GM19023 (cell line): ENCODE results near the gene PALLD.

ENCODE experiments used
- ATAC-seq: cut with Tn5 transposase; IDR thresholded peaks from one replicate; pipeline ENCODE4 v1.9.1; 2021; ENCODE audit warnings: mild to moderate bottlenecking, moderate library complexity; ENCODE audit not compliant: unreplicated experiment

PALLD gene

GRCh38 chr4:168880811-168881595 lies 384.2 kb downstream of the PALLD start:
- ATAC-seq = peak; percentile 66

GRCh38 chr4:168881781-168882420 lies 385.0 kb downstream of the PALLD start:
- peak; percentile 3 for ATAC-seq

- no peak for ATAC-seq
These were observed 385.9 kb downstream of the PALLD start for GRCh38 chr4:168882650-168883233.

- no peak for ATAC-seq
These were observed 386.7 kb downstream of the PALLD start for GRCh38 chr4:168883513-168883912.

- no peak for ATAC-seq
These were observed 387.6 kb downstream of the PALLD start for GRCh38 chr4:168884251-168885124.

GRCh38 chr4:168885400-168885799 lies 388.5 kb downstream of the PALLD start:
- ATAC-seq = no peak

GRCh38 chr4:168886351-168886750 lies 389.5 kb downstream of the PALLD start:
- no peak for ATAC-seq

GRCh38 chr4:168887809-168888208 lies 391.0 kb downstream of the PALLD start:
- ATAC-seq = no peak

GRCh38 chr4:168888715-168889215 lies 391.9 kb downstream of the PALLD start:
- ATAC-seq = no peak

GRCh38 chr4:168891086-168891485 lies 394.2 kb downstream of the PALLD start:
- ATAC-seq = no peak

GRCh38 chr4:168891688-168892087 lies 394.8 kb downstream of the PALLD start:
- no peak for ATAC-seq

GRCh38 chr4:168892475-168892874 lies 395.6 kb downstream of the PALLD start:
- ATAC-seq = no peak

GRCh38 chr4:168893205-168893604 lies 396.4 kb downstream of the PALLD start:
- no peak for ATAC-seq

- no peak for ATAC-seq
These were observed 397.0 kb downstream of the PALLD start for GRCh38 chr4:168893807-168894206.

- ATAC-seq = no peak
These were observed 403.2 kb downstream of the PALLD start for GRCh38 chr4:168900080-168900479.

GRCh38 chr4:168907119-168907698 lies 410.4 kb downstream of the PALLD start:
- ATAC-seq = no peak

GRCh38 chr4:168908093-168908492 lies 411.2 kb downstream of the PALLD start:
- ATAC-seq = no peak

GRCh38 chr4:168908851-168909273 lies 412.0 kb downstream of the PALLD start:
- ATAC-seq = no peak

- ATAC-seq = no peak
These were observed 417.2 kb downstream of the PALLD start for GRCh38 chr4:168914095-168914494.

GRCh38 chr4:168917138-168917779 lies 420.4 kb downstream of the PALLD start:
- ATAC-seq = no peak
